Hippocampal formation (tissue), 2 donors: ENCODE data around the gene ZNF700.
"Not testable (repeated sequence)": the region's sequence is repeated elsewhere in the genome, so short reads cannot be mapped to it uniquely, and the experiment has no call there.

Experiments used
- DNase-seq, 2 donors: peaks; one replicate each; lab custom pipeline; 2025; lab: John Stamatoyannopoulos, UW

The ZNF700 gene

GRCh38 chr19:11924886-11925650 is at the start of gene ZNF700:
ZNF700 (plus strand) TSS chr19:11925107; CDS start chr19:11925211, 104 bp downstream.
- peak; percentile 87 to 92 for DNase-seq

DNA sequence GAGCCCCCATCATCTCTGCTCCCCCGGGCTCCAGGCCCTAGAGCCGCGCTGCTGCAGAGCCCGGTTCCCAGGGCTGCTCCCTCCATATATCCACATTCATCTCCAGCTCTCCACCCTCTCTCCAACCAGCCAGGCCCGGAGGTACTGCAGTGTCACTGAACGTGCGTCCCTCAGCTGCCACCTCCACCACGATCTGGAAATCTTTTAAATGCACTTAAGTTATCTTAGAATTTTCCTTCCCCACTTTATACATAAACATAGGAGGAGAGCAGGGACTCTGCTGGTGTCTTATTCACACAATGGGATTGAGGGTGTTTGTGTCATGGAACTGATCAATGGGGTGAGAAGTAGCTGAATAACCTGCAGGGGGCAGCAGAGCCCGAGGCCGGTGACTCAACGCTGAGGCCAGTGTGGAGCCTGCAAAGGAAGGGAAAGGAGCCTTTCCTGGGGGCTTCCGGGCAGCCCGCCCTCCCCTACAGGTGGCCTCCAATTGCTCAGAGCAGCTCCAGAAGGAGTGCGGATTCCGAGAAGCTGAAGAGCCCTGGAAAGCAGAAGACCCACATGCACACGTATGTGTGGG is 45.1 kb upstream of the ZNF700 start:
- DNase-seq = not testable (repeated sequence)

DNA sequence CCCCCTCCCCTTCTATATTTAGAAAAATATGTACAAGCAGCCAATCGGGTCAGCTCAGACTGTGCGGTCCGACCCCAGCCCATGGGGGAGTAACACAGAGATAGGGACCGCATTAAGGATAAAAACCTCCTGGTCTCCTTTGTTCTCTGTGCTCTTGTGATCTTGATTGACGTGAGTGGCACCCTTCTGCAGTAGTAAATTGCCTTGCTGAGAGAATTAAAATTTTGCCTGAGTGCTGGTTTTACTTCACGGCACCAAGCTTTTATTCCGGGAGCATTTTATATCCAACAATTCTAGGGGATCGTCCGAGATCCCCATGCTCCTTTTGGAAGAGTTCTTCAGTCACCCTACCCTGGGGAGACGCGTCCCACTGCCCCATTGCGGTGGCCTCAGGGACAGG is 44.3 kb upstream of the ZNF700 start:
- DNase-seq = no peak

DNA sequence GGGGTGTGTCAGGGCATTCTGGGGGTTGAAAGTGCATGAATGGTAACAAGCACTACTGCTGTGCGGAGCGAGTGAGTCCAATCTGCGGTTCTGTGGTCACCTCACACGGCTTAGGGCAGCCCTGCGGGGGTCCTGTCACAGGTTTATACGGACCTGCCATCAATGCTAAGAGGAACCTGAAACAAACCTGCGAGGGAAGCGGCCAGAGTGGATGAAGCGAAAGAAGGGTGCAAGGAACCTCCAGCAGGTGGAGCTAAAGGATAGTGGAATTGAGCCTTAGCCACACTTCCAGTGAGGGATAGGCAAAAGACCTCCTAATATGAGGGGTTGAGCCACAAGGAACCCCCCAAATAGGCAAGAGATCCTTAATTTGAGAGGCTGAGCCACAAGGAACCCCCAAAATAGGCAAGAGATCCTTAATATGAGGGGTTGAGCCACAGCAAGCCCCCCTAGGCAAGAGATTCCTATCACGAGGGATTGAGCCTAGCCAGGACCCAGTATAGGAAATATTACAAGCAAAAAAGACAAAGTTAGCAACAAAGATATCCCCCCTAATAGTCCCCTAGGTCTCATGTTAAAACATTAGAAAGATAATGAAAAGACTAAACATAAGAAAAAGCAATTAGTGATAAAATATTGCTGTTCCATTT is 43.6 kb upstream of the ZNF700 start:
- DNase-seq = peak in 1 of 2 donors; percentile 35

DNA sequence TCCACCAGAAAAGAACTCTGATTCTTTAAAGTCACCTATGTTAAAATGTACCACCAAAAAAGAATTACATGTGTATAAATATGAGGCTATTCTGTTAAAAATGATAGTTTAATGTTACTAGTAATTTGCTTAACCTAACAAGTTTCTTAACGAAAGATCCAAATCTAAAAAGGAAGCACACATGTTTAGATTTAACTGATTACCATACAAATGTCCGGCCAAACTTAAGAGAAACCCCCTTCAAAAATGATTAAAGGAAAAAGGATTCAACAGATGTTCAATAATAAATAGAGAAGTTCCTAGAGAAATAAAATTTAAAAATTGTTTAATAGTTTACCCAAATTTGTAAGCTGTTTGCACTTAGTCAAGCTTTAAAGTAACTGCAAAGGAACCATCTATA is 42.3 kb upstream of the ZNF700 start:
- no peak for DNase-seq

DNA sequence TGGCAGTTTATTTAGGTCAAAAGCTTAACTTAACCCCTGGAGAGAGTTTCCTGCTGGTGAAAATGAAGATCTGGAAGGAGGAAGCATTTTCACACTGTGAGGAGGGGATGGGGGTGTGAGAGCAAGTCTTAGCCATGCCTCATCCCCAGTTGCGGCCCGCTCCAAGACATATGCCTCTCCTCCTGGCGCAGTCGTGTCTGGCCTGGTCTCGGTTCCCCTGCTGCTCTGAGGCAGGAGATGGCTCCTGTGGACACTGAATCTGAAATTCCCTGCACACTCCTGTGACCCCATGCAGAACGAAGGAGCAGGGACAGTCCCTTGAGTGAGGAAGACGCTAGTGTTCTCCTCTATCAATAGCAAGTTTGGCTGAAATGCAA is 37.7 kb upstream of the ZNF700 start:
- DNase-seq = no peak

DNA sequence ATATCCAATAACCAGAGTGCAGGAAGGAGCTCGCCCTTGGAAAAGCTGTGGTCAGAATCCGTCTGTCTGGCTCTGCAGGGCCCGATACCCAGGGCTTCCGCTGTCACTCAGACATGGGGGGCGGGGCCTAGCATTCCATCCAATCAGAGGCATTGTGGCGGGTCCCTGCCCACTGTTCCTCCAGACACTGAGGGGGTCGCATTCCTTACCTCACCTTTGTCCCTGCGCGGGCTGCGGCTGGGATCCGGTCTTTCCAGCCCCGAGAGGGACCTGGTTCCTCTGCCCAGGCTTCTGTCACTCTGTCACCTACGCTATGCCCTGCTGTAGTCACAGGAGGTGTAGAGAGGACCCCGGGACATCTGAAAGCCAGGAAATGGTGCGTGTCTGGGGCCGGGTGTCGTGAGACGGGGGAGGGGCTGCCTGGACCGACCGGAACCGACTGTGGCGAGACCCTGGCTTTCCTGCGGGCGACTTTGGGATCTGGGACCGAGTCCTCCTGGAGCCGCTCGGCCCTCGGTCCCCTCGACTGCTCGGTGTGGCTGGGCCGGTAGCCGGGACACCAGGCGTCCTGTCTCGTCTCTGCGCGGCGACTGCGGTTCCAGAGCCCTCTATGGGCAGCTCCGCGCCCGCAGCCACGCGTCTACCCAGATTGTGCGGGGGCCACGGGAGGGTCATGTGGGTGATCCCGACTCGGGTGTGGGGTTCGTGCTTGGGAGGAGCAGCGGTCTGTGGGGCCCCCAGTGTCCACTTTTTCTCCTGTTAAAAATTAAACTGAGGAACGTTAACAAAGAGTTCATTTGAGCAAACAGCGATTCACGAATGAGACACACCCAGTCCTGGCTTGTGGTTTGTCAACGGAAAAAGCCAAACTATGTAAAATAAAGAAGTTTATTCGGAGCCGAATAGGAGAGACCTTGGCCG is 37.0 kb upstream of the ZNF700 start, which contains the start of gene ZNF69:
TSS of gene ZNF69 (plus strand) at position 172 of the 921 bp plus-strand sequence. CDS start at position 314, 142 bp downstream.
- DNase-seq = peak; percentile 45 to 78

GRCh38 chr19:11889901-11890300 is 35.0 kb upstream of the ZNF700 start:
- not testable (repeated sequence) for DNase-seq

- DNase-seq = no peak
These were observed 34.3 kb upstream of the ZNF700 start for GRCh38 chr19:11890634-11891033.

DNA sequence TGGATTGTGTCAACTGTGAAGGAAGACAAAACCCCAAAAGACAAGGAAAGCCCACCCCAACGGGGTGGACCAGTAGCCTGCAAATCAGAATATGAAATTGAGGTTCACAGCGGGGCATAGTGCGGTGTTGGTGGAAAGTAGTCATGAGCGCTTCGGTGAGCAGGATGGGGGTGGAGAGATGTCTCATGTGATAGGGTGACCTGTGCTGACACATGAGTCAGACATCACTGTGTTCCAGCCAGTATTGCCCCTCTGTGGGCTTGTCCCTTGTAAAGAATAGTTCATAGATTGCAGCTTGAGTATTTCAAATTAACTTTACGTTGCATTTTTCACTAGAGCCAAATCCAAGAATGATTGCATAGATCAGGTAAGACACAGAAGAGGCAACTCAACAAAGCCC is 30.1 kb upstream of the ZNF700 start:
- no peak for DNase-seq

DNA sequence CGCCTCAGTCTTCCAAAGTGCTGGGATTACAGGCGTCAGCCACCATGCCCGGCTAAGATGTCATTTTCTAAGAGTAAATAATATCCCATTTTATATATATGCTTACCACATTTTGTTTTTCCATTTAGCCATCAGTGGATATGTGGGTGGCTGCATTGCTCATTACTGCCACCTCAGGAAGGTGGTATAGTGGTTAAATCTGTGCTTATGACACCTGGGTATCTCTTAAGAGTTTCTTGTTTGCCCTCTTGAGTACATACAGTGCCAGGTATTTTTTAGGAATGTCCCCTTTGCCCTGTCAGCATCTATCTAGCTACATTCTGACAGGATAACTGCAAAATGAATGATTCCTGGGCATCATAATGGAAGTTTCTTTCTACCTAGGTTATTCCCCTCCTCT is 22.7 kb upstream of the ZNF700 start:
- no peak for DNase-seq

GRCh38 chr19:11905928-11906327 is 19.0 kb upstream of the ZNF700 start:
- no peak for DNase-seq

- not testable (repeated sequence) for DNase-seq
These were observed 13.0 kb upstream of the ZNF700 start for GRCh38 chr19:11911937-11912336.

DNA sequence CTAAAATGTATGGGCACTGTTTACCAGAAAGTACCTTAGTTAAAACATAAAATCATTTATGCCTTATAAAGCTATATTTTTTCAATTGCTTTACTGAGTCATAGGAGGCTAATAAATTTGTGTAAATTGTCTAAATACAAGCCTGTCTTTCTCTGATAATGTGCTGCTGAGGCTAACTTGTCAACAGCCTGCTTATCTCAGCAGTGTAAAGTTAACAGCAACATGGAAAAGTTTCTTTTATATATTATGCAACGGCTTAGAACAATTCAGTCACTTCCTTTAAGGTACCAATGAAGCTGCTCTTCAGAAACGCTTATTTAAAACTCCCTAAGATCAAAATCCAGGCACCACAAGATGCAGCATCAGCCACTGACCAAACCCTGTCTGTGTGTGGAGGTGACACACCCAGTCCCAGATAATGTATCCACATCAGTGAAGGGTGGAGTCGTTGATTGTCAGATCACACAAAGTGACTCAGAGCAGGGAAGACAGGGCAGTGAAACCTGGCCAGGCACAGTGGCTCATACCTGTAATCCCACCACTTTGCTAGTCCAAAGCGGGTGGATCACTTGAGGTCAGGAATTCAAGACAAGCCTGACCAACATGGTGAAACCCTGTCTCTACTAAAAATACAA is 10.4 kb upstream of the ZNF700 start:
- DNase-seq = not testable (repeated sequence)

DNA sequence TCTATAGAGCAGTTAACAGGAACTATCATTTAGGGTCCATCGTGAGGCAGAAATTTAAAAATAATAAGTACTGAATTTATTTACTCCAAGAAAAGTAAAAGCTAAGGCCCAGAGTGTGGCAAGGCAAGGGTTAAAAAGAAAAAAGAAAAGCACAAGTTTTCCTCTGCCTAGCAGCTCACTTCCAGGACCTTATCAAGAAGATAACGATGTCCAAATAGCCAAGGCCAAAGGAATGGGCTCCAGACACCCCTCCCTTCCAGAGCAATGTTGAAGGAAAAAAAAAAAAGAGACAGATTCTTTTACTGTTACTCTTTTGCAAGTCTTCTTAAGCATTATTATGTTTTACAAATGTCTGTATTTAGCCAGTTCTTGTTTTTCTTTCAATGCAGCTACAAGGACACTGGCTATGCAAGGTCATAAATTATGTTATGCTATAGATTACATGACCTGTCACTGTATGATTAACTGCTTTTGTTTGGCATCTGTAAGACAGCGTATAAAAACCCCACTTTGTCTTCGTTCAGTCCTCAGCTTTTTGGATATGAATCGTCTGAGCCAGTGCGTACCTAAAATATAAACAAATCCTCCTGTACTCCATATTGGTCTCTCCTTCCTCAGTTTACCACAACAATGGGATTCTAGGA is 2.9 kb upstream of the ZNF700 start:
- DNase-seq = no peak

DNA sequence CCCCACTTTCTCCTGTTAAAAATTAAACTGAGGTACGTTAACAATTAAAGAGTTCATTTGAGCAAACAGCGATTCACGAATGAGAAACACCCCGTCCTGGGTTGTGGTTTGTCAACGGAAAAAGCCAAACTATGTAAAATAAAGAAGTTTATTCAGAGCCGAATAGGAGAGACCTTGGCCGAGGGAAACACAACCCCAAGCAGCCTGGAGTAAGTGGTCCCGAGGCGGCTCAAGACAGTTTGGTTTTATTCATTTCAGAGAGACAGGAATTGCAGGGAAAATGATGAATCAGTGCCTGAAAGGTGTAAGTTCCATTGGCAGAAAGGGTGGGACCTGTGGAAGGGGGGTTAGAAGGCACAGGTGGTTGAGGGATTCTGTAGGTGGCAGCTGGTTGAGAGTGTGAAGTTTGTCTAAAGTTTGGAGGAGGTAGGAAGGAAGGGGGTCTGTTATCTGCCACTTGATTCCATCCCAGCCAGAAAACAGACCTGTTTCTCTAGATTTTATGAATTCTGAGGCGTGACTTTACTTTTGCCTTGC is 812 bp downstream of the ZNF700 start:
- DNase-seq = not testable (repeated sequence)

DNA sequence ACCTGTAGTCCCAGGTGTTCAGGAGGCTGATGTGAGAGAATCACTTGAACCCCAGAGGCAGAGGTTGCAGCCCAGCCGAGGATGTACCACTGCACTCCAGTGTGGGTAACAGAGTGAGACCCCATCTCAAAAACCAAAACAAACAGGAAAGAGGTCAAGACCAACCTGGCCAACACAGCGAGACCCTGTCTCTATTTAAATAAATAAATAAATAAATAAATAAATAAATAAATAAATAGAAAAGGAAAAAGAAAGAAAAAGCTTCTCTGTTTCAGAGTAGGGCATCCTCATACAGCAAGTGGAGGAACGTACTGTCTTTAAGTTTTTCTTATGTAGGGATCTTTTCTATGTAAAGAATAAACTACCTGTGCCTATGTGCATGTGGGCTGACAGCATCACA is 2.3 kb downstream of the ZNF700 start:
- no peak for DNase-seq

GRCh38 chr19:11931051-11931450 is 6.1 kb downstream of the ZNF700 start:
- no peak for DNase-seq

DNA sequence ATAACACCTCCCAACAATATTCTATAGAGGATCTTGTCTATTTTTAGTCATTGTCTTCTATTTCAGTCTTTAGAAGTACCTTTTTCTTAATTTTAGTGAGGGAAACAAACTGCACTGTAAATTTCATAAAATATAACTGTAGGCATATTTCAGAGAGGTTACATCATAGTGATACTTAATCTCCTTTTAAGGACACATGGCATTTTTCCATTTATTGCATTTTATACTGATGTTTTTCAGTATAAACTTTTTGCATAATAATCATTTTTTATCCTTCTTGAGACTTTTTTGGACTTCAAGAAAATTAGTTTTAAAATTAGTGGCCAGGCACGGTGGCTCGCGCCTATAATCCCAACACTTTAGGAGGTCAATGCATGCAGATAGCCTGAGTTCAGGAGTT is 6.6 kb downstream of the ZNF700 start:
- DNase-seq = no peak

DNA sequence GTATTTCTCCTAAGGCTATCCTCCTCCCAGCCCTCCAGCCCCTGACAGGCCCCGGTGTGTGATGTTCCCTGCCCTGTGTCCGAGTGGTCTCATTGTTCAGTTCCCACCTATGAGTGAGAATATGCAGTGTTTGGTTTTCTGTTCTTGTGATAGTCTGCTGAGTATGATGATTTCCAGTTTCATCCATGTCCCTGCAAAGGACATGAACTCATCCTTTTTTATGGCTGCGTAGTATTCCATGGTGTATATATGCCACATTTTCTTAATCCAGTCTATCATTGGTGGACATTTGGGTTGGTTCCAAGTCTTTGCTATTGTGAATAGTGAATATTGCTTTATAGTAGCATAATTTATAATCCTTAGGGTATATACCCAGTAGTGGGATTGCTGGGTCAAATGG is 10.9 kb downstream of the ZNF700 start:
- DNase-seq = not testable (repeated sequence)

DNA sequence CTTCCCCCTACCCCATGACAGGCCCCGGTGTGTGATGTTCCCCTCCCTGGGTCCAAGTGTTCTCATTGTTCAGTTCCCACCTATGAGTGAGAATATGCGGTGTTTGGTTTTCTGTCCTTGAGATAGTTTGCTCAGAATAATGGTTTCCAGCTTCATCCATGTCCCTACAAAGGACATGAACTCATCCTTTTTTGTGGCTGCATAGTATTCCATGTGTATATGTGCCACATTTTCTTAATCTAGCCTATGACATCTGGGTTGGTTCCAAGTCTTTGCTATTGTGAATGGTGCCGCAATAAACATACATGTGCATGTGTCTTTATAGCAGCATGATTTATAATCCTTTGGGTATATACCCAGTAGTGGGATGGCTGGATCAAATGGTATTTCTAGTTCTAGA is 13.5 kb downstream of the ZNF700 start:
- not testable (repeated sequence) for DNase-seq
